B cell (primary cell): ENCODE results near the gene CPNE9. TPM values are rescaled to one million over a fixed set of nuclear protein-coding genes. Genes with fewer than 3 reads are reported as not detected.

ENCODE experiments used
- ATAC-seq: fragments of 200-7000 bp; cut with Tn5 transposase; one replicate; pipeline ENCODE4 v1.10.0; 2021; ENCODE audit warnings: low read depth, mild to moderate bottlenecking, moderate number of reproducible peaks, moderate library complexity
- CTCF ChIA-PET: fragments of 350-600 bp; sonication (Branson Sonifier 250); formaldehyde crosslinking; loops from one replicate; lab custom pipeline; 2021; ENCODE audit warnings: antibody characterized with exemption, inconsistent platforms; lab: Charles Lee
- POLR2A ChIA-PET: fragments of 350-600 bp; sonication (Branson Sonifier 250); formaldehyde crosslinking; loops from one replicate; lab custom pipeline; 2021; ENCODE audit warnings: antibody characterized with exemption; lab: Charles Lee
- DNase-seq: peaks from one replicate; pipeline ENCODE4 v3.0.0; 2013
- H2AFZ ChIP-seq: 2 replicates; pipeline ENCODE4 v1.6.1; 2012; ENCODE audit warnings: mild to moderate bottlenecking, low read depth, low read length; ENCODE audit not compliant: insufficient read depth, poor library complexity, severe bottlenecking
- H3K27ac ChIP-seq, 2 donors: 1 replicate in 1 of 2; 2 replicates in 1 of 2; pipeline ENCODE4 v1.5.1; 2012 to 2013; ENCODE audit warnings: low read length in 2 of 2, mild to moderate bottlenecking in 2 of 2, moderate library complexity in 1 of 2
- H3K27me3 ChIP-seq, 4 experiments: fragments of 200-600 bp in 1 of 4; sonication (generic) in 1 of 4; replicated peaks in 1 of 4; 1 replicate in 2 of 4; 2 replicates in 2 of 4; pipeline versions ENCODE4 v1.6.1 to v1.7.0; 2013 to 2016; ENCODE audit warnings: low read length in 3 of 4, mild to moderate bottlenecking in 2 of 4, mixed read lengths in 1 of 4, moderate library complexity in 1 of 4; ENCODE audit not compliant: insufficient read depth in 4 of 4, control insufficient read depth in 3 of 4; ENCODE audit errors: control extremely low read depth in 1 of 4
- H3K36me3 ChIP-seq, 2 experiments: replicated peaks in 1 of 2; 1 replicate in 1 of 2; 2 replicates in 1 of 2; pipeline versions ENCODE4 v1.6.1 to v1.7.1; 2013; ENCODE audit warnings: low read length in 1 of 2; ENCODE audit not compliant: insufficient read depth in 2 of 2, control insufficient read depth in 1 of 2; ENCODE audit errors: control extremely low read depth in 1 of 2, extremely low read depth in 1 of 2
- H3K4me1 ChIP-seq, 2 donors: fragments of 200-600 bp in 1 of 2; sonication (generic) in 1 of 2; 1 replicate in 1 of 2; 2 replicates in 1 of 2; pipeline versions ENCODE4 v1.5.1 to v1.6.1; 2013 to 2017; ENCODE audit warnings: low read length in 2 of 2; ENCODE audit not compliant: control insufficient read depth in 2 of 2, insufficient read depth in 2 of 2
- H3K4me2 ChIP-seq: replicated peaks from 2 replicates; pipeline ENCODE3; 2012; ENCODE audit warnings: mild to moderate bottlenecking, low read depth, low read length; ENCODE audit not compliant: poor library complexity, severe bottlenecking
- H3K4me3 ChIP-seq, 5 experiments: fragments of 200-600 bp in 1 of 5; sonication (generic) in 1 of 5; 1 replicate in 3 of 5; 2 replicates in 2 of 5; pipeline versions ENCODE4 v1.5.1 to v1.7.0; 2011 to 2016; ENCODE audit warnings: low read length in 4 of 5, mild to moderate bottlenecking in 4 of 5, low read depth in 2 of 5, control low read depth in 1 of 5, moderate library complexity in 1 of 5; ENCODE audit not compliant: insufficient read depth in 1 of 5; ENCODE audit errors: control extremely low read depth in 1 of 5, extremely low read depth in 1 of 5
- H3K79me2 ChIP-seq: fragments of 200-600 bp; sonication (generic); one replicate; pipeline ENCODE4 v1.6.0; 2016; ENCODE audit warnings: low read length; ENCODE audit not compliant: control insufficient read depth, insufficient read depth
- H3K9ac ChIP-seq: fragments of 200-600 bp; sonication (generic); 2 replicates; pipeline ENCODE4 v1.6.1; 2017; ENCODE audit warnings: mild to moderate bottlenecking, low read length, moderate library complexity
- H3K9me3 ChIP-seq, 3 donors: one replicate each; pipeline versions ENCODE4 v1.6.1 to v1.7.1; 2013; ENCODE audit warnings: low read length in 2 of 3; ENCODE audit not compliant: control insufficient read depth in 2 of 3, insufficient read depth in 1 of 3; ENCODE audit errors: control extremely low read depth in 1 of 3
- H4K20me1 ChIP-seq: 2 replicates; pipeline ENCODE4 v1.6.0; 2012; ENCODE audit warnings: mild to moderate bottlenecking, low read length; ENCODE audit not compliant: insufficient read depth, control insufficient read depth, poor library complexity, severe bottlenecking
- H3K27ac Mint-ChIP-seq: one replicate; pipeline ENCODE4 v1.8.0; 2021; ENCODE audit warnings: mixed read lengths
- H3K27me3 Mint-ChIP-seq: one replicate; pipeline ENCODE4 v1.8.0; 2021; ENCODE audit warnings: mixed read lengths
- H3K4me1 Mint-ChIP-seq: one replicate; pipeline ENCODE4 v1.8.0; 2021; ENCODE audit warnings: mixed read lengths
- H3K4me3 Mint-ChIP-seq: one replicate; pipeline ENCODE4 v1.8.0; 2021; ENCODE audit warnings: mixed read lengths
- H3K9me3 Mint-ChIP-seq: one replicate; pipeline ENCODE4 v1.8.0; 2022; ENCODE audit warnings: mixed read lengths; ENCODE audit not compliant: insufficient read depth
- EZH2 ChIP-seq: IDR thresholded peaks from 2 replicates; pipeline ENCODE4 v1.6.1; 2012; ENCODE audit warnings: borderline replicate concordance, low read depth, mild to moderate bottlenecking, moderate library complexity, low read length; ENCODE audit not compliant: insufficient read depth, poor library complexity, severe bottlenecking
- WGBS: methylation state at CpG from one replicate; pipeline ENCODE4 v1.1.5; 2013; ENCODE audit warnings: missing lambda C conversion rate; ENCODE audit not compliant: insufficient coverage; 5-methylcytosine and 5-hydroxymethylcytosine counted together
- intact Hi-C: fragments of 100-400 bp; cut with micrococcal nuclease; formaldehyde crosslinking; loops from one replicate; pipeline ENCODE4 v1.10.0; 2022
- polyA plus RNA-seq: library from polyadenylated mRNA; depleted of rRNA; stranded (reverse); fragments of >200 nt; gene quantifications from 2 replicates; pipeline ENCODE4 v1.2.3, GENCODE V29; 2012
- total RNA-seq, 2 donors: library from RNA; stranded (reverse); fragments of 120-200 nt in 1 of 2; gene quantifications; 1 replicate in 1 of 2; 2 replicates in 1 of 2; pipeline versions ENCODE4 v1.2.3 to v1.2.4, GENCODE V29; 2013 to 2022
- TF ChIP-seq, protein P1 (sequence below): fragments of 200-600 bp; IDR thresholded peaks from one replicate; pipeline ENCODE4 v1.8.0; 2022; ENCODE audit warnings: antibody characterized with exemption, mild to moderate bottlenecking

Gene CPNE9
- total and polyA plus RNA-seq, 2 donors (not counting 1 experiment from before 2014, with no cell fraction given) = 0.30 to 0.37 TPM

DNA sequence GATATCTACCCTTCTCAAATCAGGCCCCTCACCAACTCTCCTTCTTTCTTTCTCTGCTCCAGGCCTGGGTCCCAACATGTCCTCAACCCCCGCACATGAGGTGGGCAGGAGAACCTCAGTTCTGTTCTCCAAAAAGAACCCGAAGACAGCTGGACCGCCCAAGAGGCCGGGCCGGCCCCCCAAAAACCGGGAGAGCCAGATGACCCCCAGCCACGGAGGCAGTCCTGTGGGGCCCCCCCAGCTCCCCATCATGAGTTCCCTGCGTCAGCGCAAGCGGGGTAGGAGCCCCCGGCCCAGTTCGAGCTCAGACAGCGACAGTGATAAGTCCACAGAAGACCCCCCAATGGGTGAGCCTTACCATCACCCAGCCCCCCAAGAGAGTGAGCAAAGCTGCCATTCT, 40.5 kb downstream of the CPNE9 start:
- peaks cover 4% of the 10 kb centered on the region for H3K4me1 Mint-ChIP-seq
- H3K27me3 Mint-ChIP-seq = no peaks in the 10 kb centered on the region
- no peak overlapping the region for H3K9ac ChIP-seq
- no peaks in the 10 kb centered on the region for H3K9me3 ChIP-seq
- no peak overlapping the region for H3K4me2 ChIP-seq
- H3K36me3 ChIP-seq = peaks cover 1 to 84% of the 10 kb centered on the region in 2 experiments
- DNase-seq = no peak
- no peaks in the 10 kb centered on the region for H3K9me3 Mint-ChIP-seq
- TF ChIP-seq, protein P1, sequence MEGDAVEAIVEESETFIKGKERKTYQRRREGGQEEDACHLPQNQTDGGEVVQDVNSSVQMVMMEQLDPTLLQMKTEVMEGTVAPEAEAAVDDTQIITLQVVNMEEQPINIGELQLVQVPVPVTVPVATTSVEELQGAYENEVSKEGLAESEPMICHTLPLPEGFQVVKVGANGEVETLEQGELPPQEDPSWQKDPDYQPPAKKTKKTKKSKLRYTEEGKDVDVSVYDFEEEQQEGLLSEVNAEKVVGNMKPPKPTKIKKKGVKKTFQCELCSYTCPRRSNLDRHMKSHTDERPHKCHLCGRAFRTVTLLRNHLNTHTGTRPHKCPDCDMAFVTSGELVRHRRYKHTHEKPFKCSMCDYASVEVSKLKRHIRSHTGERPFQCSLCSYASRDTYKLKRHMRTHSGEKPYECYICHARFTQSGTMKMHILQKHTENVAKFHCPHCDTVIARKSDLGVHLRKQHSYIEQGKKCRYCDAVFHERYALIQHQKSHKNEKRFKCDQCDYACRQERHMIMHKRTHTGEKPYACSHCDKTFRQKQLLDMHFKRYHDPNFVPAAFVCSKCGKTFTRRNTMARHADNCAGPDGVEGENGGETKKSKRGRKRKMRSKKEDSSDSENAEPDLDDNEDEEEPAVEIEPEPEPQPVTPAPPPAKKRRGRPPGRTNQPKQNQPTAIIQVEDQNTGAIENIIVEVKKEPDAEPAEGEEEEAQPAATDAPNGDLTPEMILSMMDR = no peak
- no peak for TF ChIP-seq EZH2
- H2AFZ ChIP-seq = no peak overlapping the region
- peaks cover 2 to 3% of the 10 kb centered on the region in 2 donors for H3K4me1 ChIP-seq
- no peak for ATAC-seq
- 98% methylated on average over 11 of the region's 13 CpGs for WGBS
- ChIA-PET POLR2A (no interaction called here), CTCF (interaction anchor here (1.9 kb wide), 1 partner anchor 17 kb away, joined by 6 read pairs; no protein-coding TSS in a partner anchor)
- no peaks in the 10 kb centered on the region for H3K27me3 ChIP-seq
- intact Hi-C loops = no loop called here
- H3K27ac ChIP-seq = no peak overlapping the region
- H3K4me3 Mint-ChIP-seq = no peak overlapping the region
- peaks cover 21% of the 10 kb centered on the region for H4K20me1 ChIP-seq
- H3K27ac Mint-ChIP-seq = no peak overlapping the region
- H3K4me3 ChIP-seq = no peak overlapping the region
- peaks cover 3% of the 10 kb centered on the region for H3K79me2 ChIP-seq

DNA sequence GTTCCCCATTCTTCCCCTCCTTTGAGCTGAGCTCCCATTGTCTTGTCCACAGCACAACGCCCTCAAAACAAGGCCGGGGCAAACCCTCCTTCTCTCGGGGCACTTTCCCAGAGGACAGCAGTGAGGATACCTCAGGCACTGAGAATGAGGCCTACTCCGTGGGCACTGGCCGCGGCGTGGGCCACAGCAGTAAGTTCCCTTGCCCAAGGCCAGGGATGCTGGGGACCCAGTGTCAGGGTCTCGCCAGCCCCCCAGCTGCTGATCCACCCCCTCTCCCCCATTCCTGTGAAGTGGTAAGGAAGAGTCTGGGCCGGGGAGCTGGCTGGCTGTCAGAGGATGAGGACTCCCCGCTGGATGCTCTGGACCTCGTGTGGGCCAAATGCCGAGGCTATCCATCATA, 41.9 kb downstream of the CPNE9 start:
- H3K4me1 ChIP-seq = peaks cover 6 to 11% of the 10 kb centered on the region in 2 donors
- H3K27me3 ChIP-seq = no peaks in the 10 kb centered on the region
- H3K9ac ChIP-seq = no peak overlapping the region
- H3K36me3 ChIP-seq = peaks cover 1 to 71% of the 10 kb centered on the region in 2 experiments
- POLR2A ChIA-PET = no interaction called here
- DNase-seq (no peak), ATAC-seq (no peak)
- TF ChIP-seq, protein P1 = no peak
- TF ChIP-seq EZH2 = no peak
- H3K4me3 ChIP-seq = no peak overlapping the region
- Mint-ChIP-seq H3K27ac (no peak overlapping the region), H3K4me1 (peaks cover 17% of the 10 kb centered on the region), H3K4me3 (no peak overlapping the region), H3K27me3 (no peaks in the 10 kb centered on the region), H3K9me3 (no peaks in the 10 kb centered on the region)
- 100% methylated on average over 7 of the region's 12 CpGs for WGBS
- intact Hi-C loops = no loop called here
- H3K27ac ChIP-seq = no peak overlapping the region
- H2AFZ ChIP-seq = no peak overlapping the region
- no peak overlapping the region for H3K4me2 ChIP-seq
- CTCF ChIA-PET = interaction anchor here (1.9 kb wide), 1 partner anchor 18 kb away, joined by 6 read pairs; no protein-coding TSS in a partner anchor
- H4K20me1 ChIP-seq = peaks cover 9% of the 10 kb centered on the region
- peaks cover under 1% of the 10 kb centered on the region for H3K79me2 ChIP-seq
- no peaks in the 10 kb centered on the region for H3K9me3 ChIP-seq
